ENCODE measurements around the gene FST.

DNA sequence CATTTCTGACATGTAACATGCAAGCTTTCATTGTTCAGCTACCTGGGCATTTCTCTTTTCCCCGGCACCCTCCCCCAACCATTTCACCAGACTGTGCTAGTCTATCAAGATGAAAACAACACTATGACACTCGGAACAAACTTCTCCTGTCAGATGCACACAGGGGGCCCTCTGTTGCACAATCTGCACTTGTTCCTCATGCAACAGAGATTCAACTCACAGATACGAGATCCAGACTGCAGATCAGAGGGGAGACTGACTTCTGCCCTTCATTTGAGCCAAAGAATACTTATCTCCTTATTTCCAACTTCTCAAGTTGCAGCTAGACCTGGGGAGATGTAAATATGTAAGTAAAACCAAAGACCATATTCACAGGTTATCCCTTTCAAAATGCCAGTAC, 15.7 kb upstream of the FST start:
- TF ChIP-seq, protein P1, sequence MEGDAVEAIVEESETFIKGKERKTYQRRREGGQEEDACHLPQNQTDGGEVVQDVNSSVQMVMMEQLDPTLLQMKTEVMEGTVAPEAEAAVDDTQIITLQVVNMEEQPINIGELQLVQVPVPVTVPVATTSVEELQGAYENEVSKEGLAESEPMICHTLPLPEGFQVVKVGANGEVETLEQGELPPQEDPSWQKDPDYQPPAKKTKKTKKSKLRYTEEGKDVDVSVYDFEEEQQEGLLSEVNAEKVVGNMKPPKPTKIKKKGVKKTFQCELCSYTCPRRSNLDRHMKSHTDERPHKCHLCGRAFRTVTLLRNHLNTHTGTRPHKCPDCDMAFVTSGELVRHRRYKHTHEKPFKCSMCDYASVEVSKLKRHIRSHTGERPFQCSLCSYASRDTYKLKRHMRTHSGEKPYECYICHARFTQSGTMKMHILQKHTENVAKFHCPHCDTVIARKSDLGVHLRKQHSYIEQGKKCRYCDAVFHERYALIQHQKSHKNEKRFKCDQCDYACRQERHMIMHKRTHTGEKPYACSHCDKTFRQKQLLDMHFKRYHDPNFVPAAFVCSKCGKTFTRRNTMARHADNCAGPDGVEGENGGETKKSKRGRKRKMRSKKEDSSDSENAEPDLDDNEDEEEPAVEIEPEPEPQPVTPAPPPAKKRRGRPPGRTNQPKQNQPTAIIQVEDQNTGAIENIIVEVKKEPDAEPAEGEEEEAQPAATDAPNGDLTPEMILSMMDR (IDR thresholded peaks at IDR 0.05), result no peak
- no peak for TF ChIP-seq POLR2A (IDR thresholded peaks at IDR 0.05)
